ENCODE results near the gene HOXC9.

The HOXC9 gene

DNA sequence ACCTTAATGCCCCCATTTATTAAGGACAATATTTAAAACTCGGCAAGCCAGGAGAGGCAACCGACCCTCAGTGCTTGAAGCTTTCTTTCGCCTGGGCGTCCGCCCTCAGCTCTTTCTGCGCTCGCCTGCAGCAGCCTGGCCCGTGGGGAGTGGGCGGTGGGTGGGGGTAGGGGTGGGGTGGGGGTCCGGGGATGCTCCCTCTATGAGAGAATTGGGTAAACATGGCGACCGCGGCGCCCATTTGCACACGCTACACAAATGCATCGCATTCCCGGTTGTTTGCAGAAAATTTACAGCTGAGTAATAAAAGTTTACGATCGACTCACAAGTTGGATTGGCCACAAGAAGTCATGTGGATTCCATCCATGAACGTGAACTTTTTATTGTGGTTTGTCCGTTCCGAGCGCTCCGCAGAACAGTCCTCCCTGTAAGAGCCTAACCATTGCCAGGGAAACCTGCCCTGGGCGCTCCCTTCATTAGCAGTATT lies 16.6 kb downstream of the HOXC9 start:
- TF ChIP-seq, protein P1, sequence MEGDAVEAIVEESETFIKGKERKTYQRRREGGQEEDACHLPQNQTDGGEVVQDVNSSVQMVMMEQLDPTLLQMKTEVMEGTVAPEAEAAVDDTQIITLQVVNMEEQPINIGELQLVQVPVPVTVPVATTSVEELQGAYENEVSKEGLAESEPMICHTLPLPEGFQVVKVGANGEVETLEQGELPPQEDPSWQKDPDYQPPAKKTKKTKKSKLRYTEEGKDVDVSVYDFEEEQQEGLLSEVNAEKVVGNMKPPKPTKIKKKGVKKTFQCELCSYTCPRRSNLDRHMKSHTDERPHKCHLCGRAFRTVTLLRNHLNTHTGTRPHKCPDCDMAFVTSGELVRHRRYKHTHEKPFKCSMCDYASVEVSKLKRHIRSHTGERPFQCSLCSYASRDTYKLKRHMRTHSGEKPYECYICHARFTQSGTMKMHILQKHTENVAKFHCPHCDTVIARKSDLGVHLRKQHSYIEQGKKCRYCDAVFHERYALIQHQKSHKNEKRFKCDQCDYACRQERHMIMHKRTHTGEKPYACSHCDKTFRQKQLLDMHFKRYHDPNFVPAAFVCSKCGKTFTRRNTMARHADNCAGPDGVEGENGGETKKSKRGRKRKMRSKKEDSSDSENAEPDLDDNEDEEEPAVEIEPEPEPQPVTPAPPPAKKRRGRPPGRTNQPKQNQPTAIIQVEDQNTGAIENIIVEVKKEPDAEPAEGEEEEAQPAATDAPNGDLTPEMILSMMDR (IDR thresholded peaks at IDR 0.05), result no peak

DNA sequence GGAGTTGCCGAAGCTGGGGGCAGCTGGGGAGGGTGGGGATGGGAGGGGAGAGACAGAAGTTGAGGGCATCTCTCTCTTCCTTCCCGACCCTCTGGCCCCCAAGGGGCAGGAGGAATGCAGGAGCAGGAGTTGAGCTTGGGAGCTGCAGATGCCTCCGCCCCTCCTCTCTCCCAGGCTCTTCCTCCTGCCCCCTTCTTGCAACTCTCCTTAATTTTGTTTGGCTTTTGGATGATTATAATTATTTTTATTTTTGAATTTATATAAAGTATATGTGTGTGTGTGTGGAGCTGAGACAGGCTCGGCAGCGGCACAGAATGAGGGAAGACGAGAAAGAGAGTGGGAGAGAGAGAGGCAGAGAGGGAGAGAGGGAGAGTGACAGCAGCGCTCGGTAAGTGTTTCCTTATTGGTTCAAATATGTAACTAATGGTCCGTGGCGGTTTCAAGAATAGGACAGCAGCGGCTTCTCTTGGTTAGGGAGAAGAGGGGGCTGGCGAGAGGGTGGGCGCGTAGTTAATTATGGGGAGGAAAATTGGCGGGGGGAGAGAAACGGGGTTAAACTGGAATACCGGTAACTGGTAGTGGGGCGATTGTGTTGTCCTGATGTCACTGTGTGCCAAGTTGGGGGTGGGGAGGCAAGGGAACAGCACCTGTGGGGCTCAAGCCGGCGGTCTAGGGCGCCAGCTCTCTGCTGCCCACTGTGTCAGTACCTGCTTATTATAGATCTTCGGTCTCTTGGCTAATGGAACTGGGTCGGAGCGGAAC lies 17.2 kb downstream of the HOXC9 start:
- TF ChIP-seq, protein P1 (IDR thresholded peaks at IDR 0.05), result no peak; the same call in 1 of the 2 replicates

DNA sequence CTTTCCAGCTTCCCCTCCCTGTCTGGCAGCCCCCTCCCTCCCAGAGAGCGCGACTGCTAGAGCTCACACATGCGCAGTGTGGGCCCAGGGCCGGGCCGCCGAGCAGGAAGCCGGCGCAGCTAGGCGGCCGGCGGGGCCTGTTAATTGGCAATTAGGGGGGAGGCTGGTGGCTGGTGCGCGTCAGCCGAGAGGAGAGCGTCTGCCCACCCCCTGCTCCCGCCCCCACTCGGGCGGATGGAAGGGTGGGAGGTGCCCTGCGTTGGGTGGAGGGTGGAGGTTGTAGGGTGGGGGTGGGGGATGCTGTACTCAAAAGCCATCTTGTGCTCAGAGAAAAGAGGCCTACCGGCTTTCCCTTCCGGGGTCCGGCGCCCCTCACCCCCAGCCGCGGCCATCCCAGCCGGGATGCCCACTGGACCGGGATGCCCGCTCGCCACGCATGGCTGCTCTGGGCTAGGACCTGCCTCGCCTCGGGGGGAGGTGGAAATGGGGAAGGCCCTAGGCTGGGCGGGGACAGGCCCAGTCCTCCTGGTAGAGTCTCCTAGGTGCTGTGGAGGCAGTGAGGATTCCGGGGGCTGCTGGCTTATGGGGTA lies 18.0 kb downstream of the HOXC9 start:
- TF ChIP-seq, protein P1 (IDR thresholded peaks at IDR 0.05), result no peak

DNA sequence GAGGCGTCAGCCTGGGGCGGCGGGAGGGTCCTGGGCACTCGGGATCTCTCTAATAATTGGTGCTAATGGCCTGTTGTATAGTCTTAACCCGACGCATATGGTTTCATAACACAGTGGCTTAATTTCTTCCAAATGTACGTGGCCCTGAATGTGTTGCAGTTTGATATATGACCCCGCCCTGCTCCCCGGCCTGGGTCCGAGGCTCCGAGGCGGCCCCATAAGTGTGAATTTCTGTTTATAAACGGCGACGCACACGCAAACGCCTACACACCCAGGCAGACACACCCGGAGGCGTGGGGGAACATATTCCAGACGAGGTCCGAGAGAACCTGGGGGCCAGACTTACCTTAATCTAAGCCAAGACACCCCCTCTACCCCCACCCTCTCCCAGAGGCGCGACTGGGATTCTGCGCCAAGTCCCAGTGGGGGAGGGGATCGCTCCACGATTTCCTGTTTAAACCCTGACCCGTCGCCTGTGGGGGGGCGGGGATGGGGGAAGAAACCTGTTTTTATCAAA lies 18.6 kb downstream of the HOXC9 start:
- TF ChIP-seq, protein P1 (IDR thresholded peaks at IDR 0.05), result no peak

DNA sequence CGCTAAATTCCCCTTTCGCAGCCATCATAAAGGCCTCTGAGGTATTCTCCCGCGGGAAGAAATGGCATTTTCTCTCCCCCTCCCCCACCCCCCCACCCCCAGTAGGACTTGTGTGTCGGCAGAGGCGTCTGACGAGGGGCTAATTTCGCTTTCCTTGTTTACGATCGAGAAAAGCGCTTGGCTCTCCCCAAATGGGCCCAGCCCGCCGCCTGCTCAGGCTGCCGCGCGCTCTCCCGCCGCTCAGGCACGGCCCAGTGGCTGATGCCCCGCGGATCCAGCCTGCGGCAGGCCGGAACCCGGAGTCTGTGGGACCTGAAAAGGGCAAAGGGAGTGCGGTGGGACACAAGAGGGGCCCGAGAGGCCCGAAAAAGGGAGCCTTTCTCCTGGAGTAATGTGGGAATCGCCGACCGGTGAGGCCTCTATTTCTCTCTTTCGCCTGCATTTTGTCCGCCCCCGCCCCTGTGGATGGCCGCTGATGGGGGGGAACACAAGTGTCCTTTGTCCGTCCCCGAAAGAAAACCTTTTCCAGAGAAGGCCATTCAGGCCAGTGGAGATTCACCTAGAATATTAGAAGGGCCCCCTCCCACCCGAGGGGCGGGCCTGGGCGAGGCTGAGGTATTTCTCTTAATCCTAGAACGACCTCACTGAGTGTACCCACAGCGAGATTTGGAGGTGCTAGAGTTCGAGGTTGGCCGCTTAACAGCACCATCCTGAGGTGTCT lies 19.3 kb downstream of the HOXC9 start:
- TF ChIP-seq, protein P1 (IDR thresholded peaks at IDR 0.05), result no peak

DNA sequence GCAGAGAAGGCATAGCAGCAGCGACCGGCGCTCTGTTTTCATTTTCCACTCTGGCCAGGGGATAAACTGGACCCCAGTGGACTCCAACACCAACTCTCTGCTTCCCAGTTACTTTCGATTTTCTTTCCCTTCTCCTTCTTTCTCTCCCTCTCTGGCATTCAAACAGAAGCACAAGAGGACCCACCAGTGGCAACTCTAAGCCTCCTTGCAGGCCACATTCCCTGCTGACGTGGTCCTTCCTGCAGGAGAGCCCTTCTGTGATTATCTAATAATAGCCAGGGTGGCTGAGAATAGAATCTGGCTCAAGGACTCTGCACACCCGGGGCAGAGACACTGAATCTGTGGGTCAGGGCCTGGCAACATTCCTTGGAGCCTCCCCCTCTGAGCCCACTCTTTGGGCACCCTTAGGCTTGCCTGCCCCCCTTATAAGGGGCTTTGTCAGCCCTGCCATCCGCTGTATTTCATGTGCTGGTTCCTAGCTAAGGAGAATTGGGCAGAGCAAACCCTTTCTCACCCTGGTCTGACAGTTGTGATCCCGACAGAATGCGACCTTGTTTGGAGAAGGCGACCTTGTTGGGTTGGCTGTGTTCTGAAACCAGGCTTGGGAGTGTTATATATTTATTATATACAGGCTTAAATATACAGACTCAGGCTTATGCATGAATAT lies 20.1 kb downstream of the HOXC9 start:
- TF ChIP-seq, protein P1 (IDR thresholded peaks at IDR 0.05), result no peak
